ENCODE measurements around the gene OR8B4. TPM values are rescaled to one million over a fixed set of nuclear protein-coding genes. Genes with fewer than 3 reads are reported as not detected.
"Not testable (repeated sequence)": the region's sequence is repeated elsewhere in the genome, so short reads cannot be mapped to it uniquely, and the experiment has no call there.

OR8B4 gene
- total RNA-seq, 1 experiment from 2014 or later = not detected

DNA sequence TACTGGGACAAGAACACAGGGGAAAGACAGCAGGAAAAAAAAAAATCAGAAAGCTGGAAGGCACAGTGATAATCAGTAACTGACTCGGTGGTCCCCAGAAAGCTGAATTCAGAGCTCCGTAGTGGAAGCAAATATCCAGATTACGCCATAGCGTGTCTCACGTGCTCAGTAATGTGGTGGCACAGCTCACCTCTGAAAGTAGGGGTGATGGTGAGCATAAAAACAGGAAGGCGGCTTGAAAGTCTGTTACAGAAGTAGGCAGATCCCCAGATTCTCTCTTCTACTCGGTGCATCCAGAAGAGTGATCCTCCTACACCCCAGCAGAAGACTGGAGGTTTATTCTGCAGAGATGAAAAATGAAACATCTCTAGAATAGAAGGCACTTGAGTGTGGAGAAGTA lies 14.8 kb downstream of the OR8B4 start:
- intact Hi-C loops (cut with micrococcal nuclease; ENCODE audit: unreplicated experiment) = loop anchor here (10.0 kb wide), 1 partner anchor 335 kb away; no protein-coding TSS in a partner anchor
- Mint-ChIP-seq H3K4me1 (ENCODE audit: low read depth, unreplicated experiment) (peaks cover 12% of the 10 kb centered on the region), H3K36me3 (ENCODE audit: insufficient read depth, unreplicated experiment) (no peaks in the 10 kb centered on the region), H3K27ac (ENCODE audit: unreplicated experiment) (no peak overlapping the region), H3K27me3 (ENCODE audit: insufficient read depth, unreplicated experiment) (peaks cover 12% of the 10 kb centered on the region), H3K9me3 (ENCODE audit: unreplicated experiment) (no peaks in the 10 kb centered on the region), H3K4me3 (ENCODE audit: unreplicated experiment) (peak overlapping the region; percentile 23)
- no peak for DNase-seq
- H3K4me1 ChIP-seq = peaks cover 19% of the 10 kb centered on the region
- CTCF ChIA-PET = interaction anchor here (0.6 to 1.2 kb wide), 2 partner anchors 152 to 338 kb away, joined by 3 read pairs; no protein-coding TSS in a partner anchor
- BruUV-seq (replicated peaks) = no TSS peak
- H3K9me3 ChIP-seq = no peaks in the 10 kb centered on the region
- POLR2A ChIA-PET = no interaction called here
- H3K36me3 ChIP-seq (ENCODE audit: control insufficient read depth, insufficient read depth, low read length) = no peaks in the 10 kb centered on the region
- TF ChIP-seq, protein P1, sequence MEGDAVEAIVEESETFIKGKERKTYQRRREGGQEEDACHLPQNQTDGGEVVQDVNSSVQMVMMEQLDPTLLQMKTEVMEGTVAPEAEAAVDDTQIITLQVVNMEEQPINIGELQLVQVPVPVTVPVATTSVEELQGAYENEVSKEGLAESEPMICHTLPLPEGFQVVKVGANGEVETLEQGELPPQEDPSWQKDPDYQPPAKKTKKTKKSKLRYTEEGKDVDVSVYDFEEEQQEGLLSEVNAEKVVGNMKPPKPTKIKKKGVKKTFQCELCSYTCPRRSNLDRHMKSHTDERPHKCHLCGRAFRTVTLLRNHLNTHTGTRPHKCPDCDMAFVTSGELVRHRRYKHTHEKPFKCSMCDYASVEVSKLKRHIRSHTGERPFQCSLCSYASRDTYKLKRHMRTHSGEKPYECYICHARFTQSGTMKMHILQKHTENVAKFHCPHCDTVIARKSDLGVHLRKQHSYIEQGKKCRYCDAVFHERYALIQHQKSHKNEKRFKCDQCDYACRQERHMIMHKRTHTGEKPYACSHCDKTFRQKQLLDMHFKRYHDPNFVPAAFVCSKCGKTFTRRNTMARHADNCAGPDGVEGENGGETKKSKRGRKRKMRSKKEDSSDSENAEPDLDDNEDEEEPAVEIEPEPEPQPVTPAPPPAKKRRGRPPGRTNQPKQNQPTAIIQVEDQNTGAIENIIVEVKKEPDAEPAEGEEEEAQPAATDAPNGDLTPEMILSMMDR (IDR thresholded peaks at IDR 0.05; ENCODE audit: insufficient read depth in 1 of 2, low read depth in 1 of 2, low read length in 1 of 2, severe bottlenecking in 1 of 2, unreplicated experiment in 1 of 2) = no peak
- no peak overlapping the region for H3K4me3 ChIP-seq (ENCODE audit: low read depth, low read length)
- no peaks in the 10 kb centered on the region for H3K27me3 ChIP-seq (replicated peaks; ENCODE audit: control insufficient read depth, insufficient read depth, low read length)

DNA sequence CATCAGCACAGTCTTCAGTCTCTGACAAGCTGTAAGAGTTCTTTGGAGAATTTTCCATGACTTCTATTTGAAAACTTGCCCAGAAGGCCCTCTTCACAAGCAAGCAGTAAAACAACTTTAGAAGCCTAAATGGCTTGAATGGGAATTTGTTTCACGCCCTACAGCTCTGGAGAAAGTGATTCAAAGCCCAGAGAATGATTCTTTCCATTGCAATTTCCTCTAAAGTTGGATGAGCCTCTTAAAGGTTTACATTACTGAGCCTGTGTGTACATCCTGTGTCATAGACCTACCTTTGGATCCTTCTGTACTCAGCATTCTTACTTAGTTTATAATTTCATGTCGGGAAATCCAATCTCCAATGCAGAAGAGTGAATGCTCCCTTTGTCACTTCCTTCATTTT lies 19.1 kb downstream of the OR8B4 start:
- Histone ChIP-seq H3K36me3 (ENCODE audit: control insufficient read depth, insufficient read depth, low read length) (no peaks in the 10 kb centered on the region), H3K9me3 (no peaks in the 10 kb centered on the region), H3K27me3 (replicated peaks; ENCODE audit: control insufficient read depth, insufficient read depth, low read length) (no peaks in the 10 kb centered on the region), H3K4me3 (ENCODE audit: low read depth, low read length) (no peak overlapping the region), H3K4me1 (peaks cover 17% of the 10 kb centered on the region)
- ChIA-PET POLR2A (no interaction called here), CTCF (no interaction called here)
- intact Hi-C loops (cut with micrococcal nuclease; ENCODE audit: unreplicated experiment) = loop anchor here (10.0 kb wide), 1 partner anchor 331 kb away; no protein-coding TSS in a partner anchor
- TF ChIP-seq, protein P1 (IDR thresholded peaks at IDR 0.05; ENCODE audit: insufficient read depth in 1 of 2, low read depth in 1 of 2, low read length in 1 of 2, severe bottlenecking in 1 of 2, unreplicated experiment in 1 of 2) = no peak
- no peak for DNase-seq
- Mint-ChIP-seq H3K9me3 (ENCODE audit: unreplicated experiment) (no peaks in the 10 kb centered on the region), H3K4me3 (ENCODE audit: unreplicated experiment) (no peak overlapping the region), H3K27me3 (ENCODE audit: insufficient read depth, unreplicated experiment) (peaks cover 9% of the 10 kb centered on the region), H3K36me3 (ENCODE audit: insufficient read depth, unreplicated experiment) (no peaks in the 10 kb centered on the region), H3K27ac (ENCODE audit: unreplicated experiment) (no peak overlapping the region), H3K4me1 (ENCODE audit: low read depth, unreplicated experiment) (peaks cover 18% of the 10 kb centered on the region)
- BruUV-seq (replicated peaks) = no TSS peak

DNA sequence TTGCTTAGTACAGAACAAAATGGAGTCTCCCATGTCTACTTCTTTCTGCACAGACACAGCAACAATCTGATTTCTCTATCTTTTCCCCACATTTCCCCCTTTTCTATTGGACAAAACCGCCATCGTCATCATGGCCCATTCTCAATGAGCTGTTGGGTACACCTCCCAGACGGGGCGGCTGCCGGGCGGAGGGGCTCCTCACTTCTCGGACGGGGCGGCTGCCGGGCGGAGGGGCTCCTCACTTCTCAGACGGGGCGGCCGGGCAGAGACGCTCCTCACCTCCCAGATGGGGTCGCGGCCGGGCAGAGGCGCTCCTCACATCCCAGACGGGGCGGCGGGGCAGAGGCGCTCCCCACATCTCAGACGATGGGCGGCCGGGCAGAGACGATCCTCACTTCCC lies 21.5 kb downstream of the OR8B4 start:
- intact Hi-C loops (cut with micrococcal nuclease; ENCODE audit: unreplicated experiment) = loop anchor here (2.0 to 10.0 kb wide), 2 partner anchors 242 to 328 kb away; no protein-coding TSS in a partner anchor
- BruUV-seq (replicated peaks); H3K4me3 Mint-ChIP-seq (ENCODE audit: unreplicated experiment): not testable (repeated sequence)

More for the DNA sequence above, 21.5 kb downstream of the OR8B4 start:
- POLR2A ChIA-PET; H3K4me1 Mint-ChIP-seq (ENCODE audit: low read depth, unreplicated experiment); H3K4me1 ChIP-seq; H3K9me3 ChIP-seq; H3K27me3 ChIP-seq (replicated peaks; ENCODE audit: control insufficient read depth, insufficient read depth, low read length); H3K27me3 Mint-ChIP-seq (ENCODE audit: insufficient read depth, unreplicated experiment); H3K36me3 Mint-ChIP-seq (ENCODE audit: insufficient read depth, unreplicated experiment); H3K27ac Mint-ChIP-seq (ENCODE audit: unreplicated experiment); H3K4me3 ChIP-seq (ENCODE audit: low read depth, low read length); DNase-seq; H3K36me3 ChIP-seq (ENCODE audit: control insufficient read depth, insufficient read depth, low read length); H3K9me3 Mint-ChIP-seq (ENCODE audit: unreplicated experiment): not testable (repeated sequence)
- CTCF ChIA-PET = interaction anchor here (0.9 kb wide), 1 partner anchor 133 kb away, joined by 4 read pairs; no protein-coding TSS in a partner anchor

Measured in Caco-2 (cell line).